NCI-H2227 (cell line): ENCODE data around the gene NPM3.
"Not testable (repeated sequence)": the region's sequence is repeated elsewhere in the genome, so short reads cannot be mapped to it uniquely, and the experiment has no call there.

Experiments used
- DNase-seq: peaks from one replicate; lab custom pipeline; 2025; ENCODE audit not compliant: unreplicated experiment; lab: John Stamatoyannopoulos, UW

Gene NPM3

DNA sequence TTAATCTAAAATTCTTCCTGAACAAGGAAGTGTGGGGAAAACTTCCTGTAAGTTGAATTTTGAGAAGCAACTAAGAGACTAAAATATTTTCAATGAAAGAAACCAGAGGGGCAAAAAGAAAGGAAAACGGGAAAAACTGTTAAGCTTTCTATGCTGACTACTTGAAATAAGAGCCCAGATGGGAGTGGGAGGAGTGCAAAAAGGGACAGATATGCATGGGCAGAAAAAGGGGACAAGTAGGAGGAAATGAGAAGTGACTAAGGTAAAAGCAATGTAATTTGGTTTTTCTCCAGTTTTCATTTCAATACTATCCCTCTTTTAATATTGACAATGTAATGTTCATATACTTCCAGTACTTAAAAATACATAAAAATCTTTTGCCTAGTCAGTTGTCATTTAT is 23.9 kb upstream of the NPM3 start:
- no peak for DNase-seq

- no peak for DNase-seq
Observed at GRCh38 chr10:101803511-101803910, 20.3 kb upstream of the NPM3 start.

DNA sequence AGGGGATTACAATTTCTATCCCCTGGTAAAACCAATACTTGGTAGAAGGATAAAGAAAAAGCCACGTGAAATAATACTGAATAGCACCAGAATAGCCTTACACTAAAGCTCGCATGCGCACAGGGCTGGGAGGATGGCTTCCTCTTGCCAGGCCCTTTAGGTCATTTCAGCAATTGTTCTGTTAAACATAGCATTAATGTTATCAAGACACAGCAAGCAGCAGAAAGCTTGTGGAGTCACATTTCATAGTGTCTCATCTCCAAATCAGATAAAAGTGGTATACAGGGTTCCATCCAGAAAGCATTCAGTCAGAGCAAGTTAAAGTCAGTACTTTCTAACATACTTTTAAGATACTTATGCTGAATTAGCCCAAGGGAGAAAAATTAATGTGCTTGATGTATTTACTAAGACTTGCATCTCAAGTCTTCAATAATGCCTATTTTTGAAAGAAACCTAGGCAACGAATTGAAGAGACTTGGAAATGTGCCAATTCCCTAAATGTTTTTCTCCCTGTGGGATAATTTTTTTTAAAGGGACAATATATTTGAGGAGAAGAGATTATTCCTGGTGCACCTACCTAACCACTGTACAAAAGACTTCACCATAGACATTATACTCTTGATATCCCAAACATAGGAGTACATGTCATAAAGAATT is 14.3 kb upstream of the NPM3 start:
- DNase-seq: no peak

DNA sequence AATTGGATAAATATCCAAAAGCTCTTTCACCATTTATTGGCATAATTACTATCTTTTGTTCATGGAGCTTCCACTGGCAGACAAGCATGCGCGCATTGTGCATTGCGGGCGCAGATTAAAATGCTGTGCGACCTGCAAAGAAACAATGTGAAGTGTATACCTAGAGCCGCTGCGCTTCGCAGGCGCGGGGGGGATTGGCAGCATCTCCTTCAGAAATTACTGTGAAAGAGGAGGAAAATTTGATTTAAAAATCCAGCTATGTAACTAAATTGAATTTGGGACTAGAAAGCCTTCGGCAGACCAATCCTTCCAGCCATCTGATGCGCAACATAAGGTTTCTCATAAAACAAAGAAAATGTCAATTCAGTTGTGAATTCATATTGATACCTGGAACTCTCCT is 10.3 kb upstream of the NPM3 start:
- no peak for DNase-seq

- DNase-seq: no peak
Observed at GRCh38 chr10:101789686-101790085, 6.4 kb upstream of the NPM3 start.

DNA sequence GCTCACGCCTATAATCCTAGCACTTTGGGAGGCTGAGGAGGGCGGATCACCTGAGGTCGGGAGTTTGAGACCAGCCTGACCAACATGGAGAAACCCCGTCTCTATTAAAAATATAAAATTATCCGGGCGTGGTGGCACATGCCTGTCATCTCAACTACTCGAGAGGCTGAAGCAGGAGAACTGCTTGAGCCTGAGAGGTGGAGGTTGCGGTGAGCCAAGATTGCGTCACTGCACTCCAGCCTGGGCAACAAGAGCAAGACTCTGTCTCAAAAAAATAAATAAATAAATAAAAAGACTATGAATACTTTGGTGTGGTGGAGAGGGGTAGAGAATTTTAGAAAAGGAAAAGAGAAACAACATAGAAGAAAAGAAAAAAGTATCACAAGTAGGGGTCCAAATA is 6.0 kb upstream of the NPM3 start:
- DNase-seq: not testable (repeated sequence)

- DNase-seq: no peak
Observed at GRCh38 chr10:101785801-101786200, 2.6 kb upstream of the NPM3 start.

DNA sequence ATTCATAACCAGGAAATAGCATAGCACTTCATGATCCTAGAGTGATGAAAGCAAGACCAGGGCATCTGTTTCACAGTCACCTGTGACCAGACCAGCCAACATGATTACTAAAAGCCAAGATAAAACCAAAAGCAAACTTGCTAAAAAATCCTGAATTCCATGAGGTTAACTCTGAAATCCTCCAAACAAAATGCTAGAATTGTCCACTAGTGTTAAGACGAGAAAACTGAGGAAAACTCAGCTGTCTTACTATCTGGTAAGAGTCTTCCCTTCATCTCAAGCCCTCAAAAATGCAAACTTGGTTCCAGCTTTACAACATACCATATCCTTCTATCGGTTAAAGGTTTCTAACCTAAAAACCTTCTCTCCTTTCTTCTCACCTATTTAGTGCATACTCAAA is 1.3 kb upstream of the NPM3 start:
- DNase-seq: no peak

GRCh38 chr10:101783736-101784118 is 481 bp upstream of the NPM3 start:
- DNase-seq: no peak

GRCh38 chr10:101781984-101782810 is 1.0 kb downstream of the NPM3 start:
- no peak for DNase-seq

DNA sequence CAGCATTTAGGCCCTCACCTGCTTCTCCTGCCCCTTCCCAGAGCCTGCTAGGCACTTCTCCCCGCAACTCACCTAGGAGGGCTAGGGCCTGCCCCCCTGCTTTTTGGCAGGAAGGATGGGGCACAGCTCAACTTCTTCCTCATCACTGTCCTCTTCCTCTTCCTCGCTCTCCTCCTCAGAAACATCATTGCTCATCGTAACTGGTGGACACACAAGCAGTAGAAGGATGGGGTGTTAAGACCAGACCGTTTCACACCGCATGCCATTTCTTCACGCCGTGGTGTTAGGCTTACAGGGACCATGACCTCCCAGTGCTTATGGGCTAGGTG is 1.6 kb downstream of the NPM3 start:
- DNase-seq: no peak

- peak; percentile 42 for DNase-seq
Observed at GRCh38 chr10:101780818-101781654, 2.2 kb downstream of the NPM3 start.

- no peak for DNase-seq
Observed at GRCh38 chr10:101780187-101780817, 2.9 kb downstream of the NPM3 start.

- DNase-seq: peak; percentile 73
Observed at GRCh38 chr10:101779544-101780186, 3.6 kb downstream of the NPM3 start.

- DNase-seq: peak; percentile 56
Observed at GRCh38 chr10:101778781-101779543, 4.3 kb downstream of the NPM3 start.

GRCh38 chr10:101778151-101778780 is 5.0 kb downstream of the NPM3 start:
- no peak for DNase-seq

DNA sequence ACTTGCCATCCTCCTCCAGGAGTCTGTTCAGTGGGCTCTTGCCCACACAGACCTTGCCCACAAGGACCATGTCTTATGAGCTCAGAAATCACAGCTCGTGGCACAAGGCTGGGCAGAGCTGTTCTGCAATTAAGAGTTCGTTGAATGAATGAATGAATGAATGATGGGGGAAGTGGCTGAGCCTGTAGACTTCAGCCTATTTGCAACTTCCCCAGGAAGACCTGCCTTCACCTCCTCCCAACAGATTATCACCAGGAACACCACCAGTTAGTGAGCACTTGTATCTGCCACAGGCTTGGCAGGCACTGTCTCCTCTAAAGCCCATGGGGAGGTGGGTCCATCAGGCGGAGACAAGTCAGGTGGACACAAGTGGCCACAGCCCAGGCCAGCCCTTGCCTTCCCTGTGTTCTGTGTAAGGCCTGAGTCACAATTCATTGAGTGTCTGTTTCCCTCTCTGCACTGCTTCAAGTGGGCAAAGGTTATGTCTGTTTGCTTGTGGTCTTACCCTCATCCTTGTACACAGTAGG is 5.6 kb downstream of the NPM3 start:
- DNase-seq: no peak

DNA sequence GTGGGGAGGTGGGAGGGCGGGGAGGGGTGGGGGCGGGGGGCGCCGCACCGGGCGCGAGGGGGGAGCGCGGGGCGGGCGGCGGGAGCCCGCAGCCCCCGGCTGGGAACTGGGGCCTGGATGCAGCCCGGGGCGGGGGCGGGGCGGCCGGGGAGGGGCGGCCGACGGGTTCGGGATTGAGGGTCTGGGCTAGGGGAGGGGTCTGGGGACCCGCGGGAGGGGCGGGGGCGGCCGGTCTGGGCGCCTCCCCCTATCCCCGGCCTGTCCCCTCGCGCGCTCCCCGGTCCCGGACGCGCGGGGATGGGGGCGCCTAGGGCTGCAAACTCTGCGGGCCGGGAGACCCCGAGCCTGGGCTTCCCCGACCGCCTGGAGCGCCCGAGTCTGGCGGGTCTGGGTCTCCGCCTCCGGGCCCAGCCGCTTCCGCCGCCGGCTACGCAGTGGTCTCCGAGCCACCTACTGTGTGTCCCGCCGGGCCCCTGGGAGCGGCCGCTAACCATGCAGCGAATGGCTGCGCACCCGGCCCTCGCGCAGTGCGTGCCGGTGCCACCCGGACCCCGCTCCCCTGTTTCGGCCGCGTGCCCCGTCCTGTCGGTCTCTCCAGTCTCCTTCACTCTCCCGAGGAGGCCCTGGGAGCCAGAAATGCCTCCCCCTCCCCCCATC is 7.0 kb downstream of the NPM3 start:
- DNase-seq: no peak
